ENCODE results near the gene MAP3K5.
"Not testable (repeated sequence)": the region's sequence is repeated elsewhere in the genome, so short reads cannot be mapped to it uniquely, and the experiment has no call there.

MAP3K5 gene

GRCh38 chr6:136774228-136775041 lies 17.8 kb downstream of the MAP3K5 start:
- in situ Hi-C loops (cut with HindIII; ENCODE audit: low sequenced_read_pairs): loop anchor here (5.0 kb wide), 1 partner anchor 117 kb away; no protein-coding TSS in a partner anchor

- in situ Hi-C loops (cut with HindIII; ENCODE audit: low sequenced_read_pairs): no loop called here
Measured at GRCh38 chr6:136773473-136773796, 18.8 kb downstream of the MAP3K5 start.

- in situ Hi-C loops (cut with HindIII; ENCODE audit: low sequenced_read_pairs): no loop called here
Measured at GRCh38 chr6:136772685-136773472, 19.4 kb downstream of the MAP3K5 start.

GRCh38 chr6:136771306-136771705 lies 21.0 kb downstream of the MAP3K5 start:
- in situ Hi-C loops (cut with HindIII; ENCODE audit: low sequenced_read_pairs): no loop called here

- in situ Hi-C loops (cut with HindIII; ENCODE audit: low sequenced_read_pairs): no loop called here
Measured at GRCh38 chr6:136769759-136770158, 22.5 kb downstream of the MAP3K5 start.

- in situ Hi-C loops (cut with HindIII; ENCODE audit: low sequenced_read_pairs): no loop called here
Measured at GRCh38 chr6:136769124-136769523, 23.2 kb downstream of the MAP3K5 start.

- in situ Hi-C loops (cut with HindIII; ENCODE audit: low sequenced_read_pairs): no loop called here
Measured at GRCh38 chr6:136767570-136768309, 24.5 kb downstream of the MAP3K5 start.

- in situ Hi-C loops (cut with HindIII; ENCODE audit: low sequenced_read_pairs): no loop called here
Measured at GRCh38 chr6:136767103-136767502, 25.2 kb downstream of the MAP3K5 start.

- in situ Hi-C loops (cut with HindIII; ENCODE audit: low sequenced_read_pairs): no loop called here
Measured at GRCh38 chr6:136766274-136766673, 26.0 kb downstream of the MAP3K5 start.

- in situ Hi-C loops (cut with HindIII; ENCODE audit: low sequenced_read_pairs): no loop called here
Measured at GRCh38 chr6:136764517-136764993, 27.7 kb downstream of the MAP3K5 start.

- in situ Hi-C loops (cut with HindIII; ENCODE audit: low sequenced_read_pairs): no loop called here
Measured at GRCh38 chr6:136763716-136764516, 28.4 kb downstream of the MAP3K5 start.

- in situ Hi-C loops (cut with HindIII; ENCODE audit: low sequenced_read_pairs): no loop called here
Measured at GRCh38 chr6:136763255-136763654, 29.0 kb downstream of the MAP3K5 start.

GRCh38 chr6:136762022-136762975 lies 30.0 kb downstream of the MAP3K5 start:
- in situ Hi-C loops (cut with HindIII; ENCODE audit: low sequenced_read_pairs): no loop called here

GRCh38 chr6:136761227-136761922 lies 30.9 kb downstream of the MAP3K5 start:
- in situ Hi-C loops (cut with HindIII; ENCODE audit: low sequenced_read_pairs): no loop called here

- in situ Hi-C loops (cut with HindIII; ENCODE audit: low sequenced_read_pairs): not testable (repeated sequence)
Measured at GRCh38 chr6:136760781-136761180, 31.5 kb downstream of the MAP3K5 start.

- in situ Hi-C loops (cut with HindIII; ENCODE audit: low sequenced_read_pairs): no loop called here
Measured at GRCh38 chr6:136757150-136757549, 35.1 kb downstream of the MAP3K5 start.

GRCh38 chr6:136754820-136755219 lies 37.5 kb downstream of the MAP3K5 start:
- in situ Hi-C loops (cut with HindIII; ENCODE audit: low sequenced_read_pairs): no loop called here

GRCh38 chr6:136753624-136754023 lies 38.7 kb downstream of the MAP3K5 start:
- in situ Hi-C loops (cut with HindIII; ENCODE audit: low sequenced_read_pairs): no loop called here

GRCh38 chr6:136752554-136752953 lies 39.7 kb downstream of the MAP3K5 start:
- in situ Hi-C loops (cut with HindIII; ENCODE audit: low sequenced_read_pairs): no loop called here
